Measurements from ENCODE around the gene RNF148. TPM values are rescaled to one million over a fixed set of nuclear protein-coding genes. Genes with fewer than 3 reads are reported as not detected.

Gene RNF148
- not detected for total RNA-seq

GRCh38 chr7:122702872-122703510 lies at the start of gene RNF148:
Gene RNF148, minus strand, starts transcription at chr7:122702922. Its CDS starts 172 bp downstream, at chr7:122702750.
- Mint-ChIP-seq H3K27me3 (no peaks in the 10 kb centered on the region), H3K27ac (no peak within 1 kb of the TSS), H3K4me3 (no peak within 1 kb of the TSS), H3K9me3 (peaks cover 9% of the 10 kb centered on the region), H3K36me3 (no peaks in the 10 kb centered on the region), H3K4me1 (ENCODE audit: low read depth) (no peaks in the 10 kb centered on the region)
- ChIA-PET POLR2A (interaction anchor here (0.7 kb wide), 1 partner anchor 10 kb away, joined by 3 read pairs; no protein-coding TSS in a partner anchor), CTCF (no interaction called here)
- no peak for DNase-seq
- intact Hi-C loops (cut with micrococcal nuclease), result no loop called here

- no peaks in the 10 kb centered on the region for H3K4me1 Mint-ChIP-seq (ENCODE audit: low read depth)
- H3K36me3 Mint-ChIP-seq, result no peaks in the 10 kb centered on the region
- intact Hi-C loops (cut with micrococcal nuclease), result no loop called here
- CTCF ChIA-PET, result no interaction called here
- no peak overlapping the region for H3K4me3 Mint-ChIP-seq
- H3K9me3 Mint-ChIP-seq, result peaks cover 4% of the 10 kb centered on the region
- POLR2A ChIA-PET, result no interaction called here
- H3K27me3 Mint-ChIP-seq, result no peaks in the 10 kb centered on the region
- H3K27ac Mint-ChIP-seq, result no peak overlapping the region
- DNase-seq, result no peak
Observed at GRCh38 chr7:122750389-122750788, 47.7 kb upstream of the RNF148 start.

DNA sequence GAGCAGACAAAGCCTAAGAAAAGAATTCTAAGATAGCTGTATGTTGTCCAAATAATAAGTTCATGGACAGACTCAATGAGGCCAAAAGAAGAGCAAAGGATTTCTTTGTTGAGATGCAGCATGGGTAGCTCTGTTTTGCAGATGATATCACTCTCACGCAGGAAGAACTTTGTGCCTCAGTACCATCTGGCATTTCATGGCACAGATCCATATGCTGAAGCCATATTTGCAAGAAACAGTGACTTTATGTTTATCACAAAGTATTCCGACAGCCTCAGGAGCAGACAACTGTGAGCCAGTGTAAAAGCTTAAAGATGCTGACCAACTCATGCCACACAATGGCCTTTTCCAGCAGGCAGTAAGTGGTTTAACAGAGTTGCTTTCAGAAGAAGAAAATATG lies 45.5 kb upstream of the RNF148 start:
- Mint-ChIP-seq H3K36me3 (no peaks in the 10 kb centered on the region), H3K9me3 (peaks cover 4% of the 10 kb centered on the region), H3K27ac (no peak overlapping the region), H3K4me1 (ENCODE audit: low read depth) (no peaks in the 10 kb centered on the region), H3K27me3 (no peaks in the 10 kb centered on the region), H3K4me3 (no peak overlapping the region)
- ChIA-PET CTCF (no interaction called here), POLR2A (no interaction called here)
- no peak for DNase-seq
- intact Hi-C loops (cut with micrococcal nuclease), result no loop called here

DNA sequence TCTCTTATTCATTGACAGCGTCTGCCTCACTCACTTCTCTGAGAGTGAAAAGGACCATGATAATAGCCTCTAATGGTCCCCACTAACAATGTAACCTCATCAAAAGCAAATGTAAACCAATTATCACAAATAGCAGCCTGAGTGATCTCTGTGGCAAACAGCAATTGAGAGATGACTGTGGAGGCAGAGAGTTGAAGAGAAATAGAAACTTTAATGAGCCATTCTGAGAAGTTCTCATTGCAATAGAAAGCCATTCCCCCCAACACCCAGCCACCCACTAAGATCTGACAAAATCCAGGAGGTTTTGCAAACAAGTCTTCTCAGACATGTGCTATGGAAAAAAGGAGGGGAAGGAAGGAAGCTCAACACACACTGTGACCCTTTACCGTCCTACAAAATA lies 44.2 kb upstream of the RNF148 start:
- ChIA-PET POLR2A (no interaction called here), CTCF (no interaction called here)
- Mint-ChIP-seq H3K4me1 (ENCODE audit: low read depth) (no peaks in the 10 kb centered on the region), H3K27ac (no peak overlapping the region), H3K27me3 (no peaks in the 10 kb centered on the region), H3K9me3 (peaks cover 4% of the 10 kb centered on the region), H3K4me3 (no peak overlapping the region), H3K36me3 (no peaks in the 10 kb centered on the region)
- intact Hi-C loops (cut with micrococcal nuclease), result no loop called here
- no peak for DNase-seq

DNA sequence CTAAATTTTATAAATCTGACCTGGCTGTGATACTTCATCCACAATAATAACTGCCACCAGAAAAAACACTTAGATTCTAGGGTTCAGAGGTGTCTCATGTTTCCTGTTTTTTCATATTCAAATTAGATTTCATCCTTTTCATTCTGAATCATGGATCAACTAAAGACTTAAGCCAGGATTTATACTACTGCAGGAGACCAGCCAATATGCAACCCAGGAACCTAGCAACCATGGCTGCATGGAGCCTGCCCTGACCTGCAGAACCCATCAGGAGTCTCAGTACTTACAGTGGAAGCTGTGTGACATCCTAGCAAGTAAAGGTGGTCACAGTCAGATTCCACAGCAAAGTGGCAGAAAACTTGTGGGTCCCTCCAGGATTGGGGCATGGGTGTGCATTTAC lies 40.5 kb upstream of the RNF148 start:
- H3K4me3 Mint-ChIP-seq, result no peak overlapping the region

DNA sequence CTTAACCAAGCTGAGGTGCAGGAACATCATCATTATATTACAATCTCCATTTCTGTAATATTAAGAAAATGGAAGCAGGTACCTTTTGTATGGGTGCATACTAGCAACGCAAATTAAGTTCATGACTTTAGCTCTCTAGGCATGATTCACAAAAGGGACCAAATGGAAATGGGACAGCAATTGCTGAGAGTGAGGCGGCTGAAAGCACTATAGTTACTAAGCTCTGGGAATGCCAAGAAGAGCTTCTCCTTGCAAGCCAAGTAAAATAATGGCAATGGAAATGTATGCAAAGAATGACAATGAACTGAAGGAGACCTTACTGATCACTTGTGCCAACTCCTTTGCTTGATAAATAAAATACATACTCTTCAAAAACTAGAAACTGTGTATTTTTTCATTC lies 36.2 kb upstream of the RNF148 start:
- Mint-ChIP-seq H3K9me3 (no peaks in the 10 kb centered on the region), H3K4me1 (ENCODE audit: low read depth) (no peaks in the 10 kb centered on the region), H3K27me3 (no peaks in the 10 kb centered on the region), H3K4me3 (no peak overlapping the region), H3K27ac (no peak overlapping the region), H3K36me3 (no peaks in the 10 kb centered on the region)
- intact Hi-C loops (cut with micrococcal nuclease), result no loop called here
- CTCF ChIA-PET, result no interaction called here
- DNase-seq, result no peak
- POLR2A ChIA-PET, result no interaction called here

More for the DNA sequence above, 40.5 kb upstream of the RNF148 start:
- intact Hi-C loops (cut with micrococcal nuclease), result no loop called here
- CTCF ChIA-PET, result no interaction called here
- no peaks in the 10 kb centered on the region for H3K36me3 Mint-ChIP-seq
- DNase-seq, result no peak
- H3K27ac Mint-ChIP-seq, result no peak overlapping the region
- H3K9me3 Mint-ChIP-seq, result peaks cover 4% of the 10 kb centered on the region
- H3K4me1 Mint-ChIP-seq (ENCODE audit: low read depth), result no peaks in the 10 kb centered on the region
- H3K27me3 Mint-ChIP-seq, result no peaks in the 10 kb centered on the region
- POLR2A ChIA-PET, result no interaction called here

DNA sequence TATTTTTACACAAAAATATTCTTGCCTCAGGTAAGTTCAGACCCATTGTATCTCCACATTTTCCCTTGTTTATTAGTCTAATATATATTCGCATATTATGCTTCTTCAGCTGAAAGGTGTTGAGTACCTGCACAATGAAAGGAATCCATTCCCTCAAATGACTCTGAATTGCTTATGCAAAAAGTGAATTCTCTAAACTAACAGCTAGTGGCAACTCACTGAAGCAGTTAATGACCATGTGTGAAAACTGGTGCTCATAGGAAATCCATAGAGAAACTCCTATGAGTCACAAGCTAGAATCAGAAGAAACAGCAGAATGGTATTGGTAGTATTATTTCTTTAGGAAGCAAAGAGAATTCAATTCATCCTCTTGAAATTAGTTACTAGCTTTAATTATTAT lies 33.5 kb upstream of the RNF148 start:
- Mint-ChIP-seq H3K4me1 (ENCODE audit: low read depth) (no peaks in the 10 kb centered on the region), H3K4me3 (no peak overlapping the region), H3K27ac (no peak overlapping the region), H3K36me3 (no peaks in the 10 kb centered on the region), H3K9me3 (no peaks in the 10 kb centered on the region), H3K27me3 (no peaks in the 10 kb centered on the region)
- CTCF ChIA-PET, result no interaction called here
- intact Hi-C loops (cut with micrococcal nuclease), result no loop called here
- DNase-seq, result no peak
- POLR2A ChIA-PET, result no interaction called here

DNA sequence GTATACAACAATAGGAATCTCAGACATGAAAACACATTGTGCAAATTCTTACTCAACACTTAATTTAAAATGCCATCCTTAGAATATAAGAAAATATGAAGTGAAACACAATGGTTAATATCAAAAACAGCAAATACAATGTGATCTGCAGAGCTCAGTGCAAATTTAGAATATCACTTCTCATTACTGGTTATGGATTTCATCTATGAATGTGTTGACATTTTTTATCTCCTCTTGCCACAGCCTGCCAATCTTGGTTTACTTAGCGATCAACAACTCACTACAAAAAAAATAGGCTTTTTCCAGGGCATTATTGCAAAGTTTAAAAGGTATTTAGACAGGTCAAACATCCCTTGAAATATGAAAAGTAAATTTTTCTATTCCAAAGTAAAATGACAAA lies 25.0 kb upstream of the RNF148 start:
- H3K9me3 Mint-ChIP-seq, result peaks cover 9% of the 10 kb centered on the region
- ChIA-PET POLR2A (no interaction called here), CTCF (no interaction called here)
- H3K36me3 Mint-ChIP-seq, result no peaks in the 10 kb centered on the region
- no peaks in the 10 kb centered on the region for H3K27me3 Mint-ChIP-seq
- H3K4me3 Mint-ChIP-seq, result no peak overlapping the region
- DNase-seq, result no peak
- no peaks in the 10 kb centered on the region for H3K4me1 Mint-ChIP-seq (ENCODE audit: low read depth)
- H3K27ac Mint-ChIP-seq, result no peak overlapping the region
- intact Hi-C loops (cut with micrococcal nuclease), result no loop called here

DNA sequence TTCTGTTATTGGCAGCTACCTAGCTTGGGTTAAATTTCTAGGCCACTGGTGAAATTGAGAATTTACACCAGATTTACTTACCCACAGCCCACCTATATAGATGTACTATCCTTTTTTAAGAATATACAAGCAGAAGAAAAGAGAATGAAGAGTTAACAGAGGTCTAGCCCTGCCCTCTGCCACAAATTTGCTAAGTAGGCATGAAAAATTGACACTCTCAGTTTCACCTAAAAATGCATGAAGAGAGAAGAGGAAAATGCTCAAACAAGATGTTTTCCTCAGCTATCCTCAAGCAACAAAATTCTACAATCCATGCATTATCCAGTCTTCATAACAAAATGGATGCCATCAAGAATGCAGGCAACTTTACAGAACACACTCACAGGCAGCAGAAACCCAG lies 24.6 kb upstream of the RNF148 start:
- no peak for DNase-seq
- Mint-ChIP-seq H3K27me3 (no peaks in the 10 kb centered on the region), H3K9me3 (peaks cover 9% of the 10 kb centered on the region), H3K4me1 (ENCODE audit: low read depth) (no peaks in the 10 kb centered on the region), H3K36me3 (no peaks in the 10 kb centered on the region), H3K27ac (no peak overlapping the region), H3K4me3 (no peak overlapping the region)
- intact Hi-C loops (cut with micrococcal nuclease), result no loop called here
- CTCF ChIA-PET, result no interaction called here
- POLR2A ChIA-PET, result no interaction called here

DNA sequence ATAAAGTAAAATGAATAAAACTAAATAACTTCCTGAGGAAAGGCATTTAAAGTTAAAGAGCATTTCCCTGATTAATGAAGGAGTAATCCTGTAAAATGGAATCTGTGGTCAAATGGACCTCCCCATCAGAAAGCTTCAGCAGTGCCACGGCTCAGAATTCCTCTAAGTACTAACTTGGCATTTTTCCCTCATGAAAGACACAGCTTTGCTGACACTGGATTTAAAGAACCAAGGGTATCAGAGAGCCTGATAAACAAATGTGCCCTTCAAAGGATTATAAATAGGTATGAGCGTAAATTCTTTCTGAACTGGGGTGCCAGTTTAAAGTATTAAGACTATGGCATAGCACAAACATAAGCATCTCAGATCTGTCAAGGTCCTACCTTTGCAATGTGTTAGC lies 24.2 kb upstream of the RNF148 start:
- ChIA-PET CTCF (no interaction called here), POLR2A (no interaction called here)
- Mint-ChIP-seq H3K27me3 (no peaks in the 10 kb centered on the region), H3K27ac (no peak overlapping the region), H3K4me1 (ENCODE audit: low read depth) (no peaks in the 10 kb centered on the region), H3K36me3 (no peaks in the 10 kb centered on the region), H3K4me3 (no peak overlapping the region), H3K9me3 (peaks cover 9% of the 10 kb centered on the region)
- DNase-seq, result no peak
- intact Hi-C loops (cut with micrococcal nuclease), result no loop called here

DNA sequence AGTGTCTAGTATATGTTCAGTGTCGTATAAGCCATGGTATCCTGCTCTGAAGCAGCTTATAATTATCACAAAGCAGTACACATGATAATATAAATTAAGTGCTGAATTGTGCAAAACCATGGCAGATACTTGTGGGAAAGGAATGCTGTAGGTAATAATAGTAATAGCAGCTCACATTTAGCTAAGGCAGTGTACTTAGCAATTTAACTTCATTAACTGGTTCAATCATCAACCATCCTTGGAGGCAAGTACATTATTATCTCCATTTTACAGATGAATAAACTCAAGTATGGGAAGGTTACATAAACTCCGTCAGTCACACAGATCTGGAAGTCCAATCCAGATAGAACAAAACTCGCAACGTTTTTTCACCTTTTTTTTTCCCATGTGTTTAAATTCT lies 21.6 kb upstream of the RNF148 start:
- DNase-seq, result no peak
- ChIA-PET POLR2A (no interaction called here), CTCF (no interaction called here)
- Mint-ChIP-seq H3K4me1 (ENCODE audit: low read depth) (no peaks in the 10 kb centered on the region), H3K27me3 (no peaks in the 10 kb centered on the region), H3K4me3 (no peak overlapping the region), H3K27ac (no peak overlapping the region), H3K9me3 (peaks cover 21% of the 10 kb centered on the region), H3K36me3 (no peaks in the 10 kb centered on the region)
- intact Hi-C loops (cut with micrococcal nuclease), result no loop called here

- DNase-seq, result no peak
- ChIA-PET POLR2A (no interaction called here), CTCF (no interaction called here)
- Mint-ChIP-seq H3K9me3 (peaks cover 16% of the 10 kb centered on the region), H3K27ac (no peak overlapping the region), H3K36me3 (no peaks in the 10 kb centered on the region), H3K27me3 (no peaks in the 10 kb centered on the region), H3K4me1 (ENCODE audit: low read depth) (no peaks in the 10 kb centered on the region), H3K4me3 (no peak overlapping the region)
- intact Hi-C loops (cut with micrococcal nuclease), result no loop called here
Observed at GRCh38 chr7:122719010-122719578, 16.4 kb upstream of the RNF148 start.

DNA sequence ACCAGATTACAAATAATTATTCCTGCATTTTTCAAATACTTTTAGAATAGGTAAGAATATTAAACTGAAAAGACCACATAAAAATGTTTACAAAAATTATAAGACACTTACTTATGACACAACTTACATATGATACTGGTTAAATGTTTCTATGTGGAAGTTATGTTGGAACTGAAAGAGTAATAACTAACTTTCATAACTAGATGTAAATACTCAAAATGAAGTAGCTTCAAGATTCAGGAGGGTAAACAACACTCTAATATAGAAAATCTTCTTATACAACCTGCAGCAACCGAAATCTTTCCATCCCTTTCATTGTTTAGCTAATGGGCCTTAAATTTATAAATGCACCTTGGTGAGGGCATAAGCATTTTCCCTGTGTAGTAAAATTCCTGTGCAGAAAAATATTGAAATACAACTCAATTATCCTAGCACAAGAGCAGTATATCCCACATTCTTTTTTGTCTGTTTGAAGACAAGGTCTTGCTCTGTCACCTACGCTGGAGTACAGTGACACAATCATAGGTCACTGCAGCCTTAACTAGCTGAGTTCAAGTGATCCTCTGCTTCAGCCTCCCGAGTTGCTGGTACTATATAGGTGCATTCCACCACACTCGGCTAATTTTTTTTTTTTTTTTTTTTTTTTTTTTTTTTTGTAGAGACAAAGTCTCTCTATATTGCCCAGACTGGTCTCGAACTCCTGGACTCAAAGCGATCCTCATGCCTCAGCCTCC lies 14.8 kb upstream of the RNF148 start:
- intact Hi-C loops (cut with micrococcal nuclease), result no loop called here
- Mint-ChIP-seq H3K27ac (no peak overlapping the region), H3K27me3 (no peaks in the 10 kb centered on the region), H3K36me3 (no peaks in the 10 kb centered on the region), H3K4me3 (no peak overlapping the region), H3K4me1 (ENCODE audit: low read depth) (no peaks in the 10 kb centered on the region), H3K9me3 (peaks cover 14% of the 10 kb centered on the region)
- CTCF ChIA-PET, result no interaction called here
- DNase-seq, result no peak
- POLR2A ChIA-PET, result no interaction called here

All from activated CD4-positive, alpha-beta memory T cell treated with anti-CD3 and anti-CD28 coated beads for 36 hours (primary cell).